ENCODE data around the gene DRD1.
"Not testable (repeated sequence)": the region's sequence is repeated elsewhere in the genome, so short reads cannot be mapped to it uniquely, and the experiment has no call there.

The DRD1 gene

GRCh38 chr5:175424594-175424993 is 19.4 kb downstream of the DRD1 start:
- DNase-seq (ENCODE audit: low spot score): not testable (repeated sequence)

GRCh38 chr5:175422058-175422457 is 21.9 kb downstream of the DRD1 start:
- no peak for DNase-seq (ENCODE audit: low spot score)

- DNase-seq (ENCODE audit: low spot score): no peak
Measured at GRCh38 chr5:175420383-175420782, 23.6 kb downstream of the DRD1 start.

GRCh38 chr5:175418251-175418650 is 25.7 kb downstream of the DRD1 start:
- DNase-seq (ENCODE audit: low spot score): no peak

GRCh38 chr5:175417384-175417783 is 26.6 kb downstream of the DRD1 start:
- DNase-seq (ENCODE audit: low spot score): no peak

GRCh38 chr5:175415303-175415702 is 28.7 kb downstream of the DRD1 start:
- DNase-seq (ENCODE audit: low spot score): no peak

- DNase-seq (ENCODE audit: low spot score): no peak
Measured at GRCh38 chr5:175410926-175411325, 33.1 kb downstream of the DRD1 start.

GRCh38 chr5:175406300-175406699 is 37.7 kb downstream of the DRD1 start:
- DNase-seq (ENCODE audit: low spot score): no peak

- not testable (repeated sequence) for DNase-seq (ENCODE audit: low spot score)
Measured at GRCh38 chr5:175397590-175398297, 46.2 kb downstream of the DRD1 start.

- not testable (repeated sequence) for DNase-seq (ENCODE audit: low spot score)
Measured at GRCh38 chr5:175395430-175395829, 48.6 kb downstream of the DRD1 start.

- no peak for DNase-seq (ENCODE audit: low spot score)
Measured at GRCh38 chr5:175394601-175395000, 49.4 kb downstream of the DRD1 start.

GRCh38 chr5:175393897-175394296 is 50.1 kb downstream of the DRD1 start:
- DNase-seq (ENCODE audit: low spot score): no peak

GRCh38 chr5:175392236-175392635 is 51.7 kb downstream of the DRD1 start:
- DNase-seq (ENCODE audit: low spot score): no peak

- no peak for DNase-seq (ENCODE audit: low spot score)
Measured at GRCh38 chr5:175390352-175391083, 53.5 kb downstream of the DRD1 start.

Measured in RKO (cell line).